ENCODE data around the gene CYBA. TPM values are rescaled to one million over a fixed set of nuclear protein-coding genes. Genes with fewer than 3 reads are reported as not detected.
A peak's percentile ranks its signal among the peaks of the same experiment; 100 is the strongest.

Gene CYBA
- total RNA-seq, 3 donors from 2014 or later: 138 to 194 (median 180) TPM

DNA sequence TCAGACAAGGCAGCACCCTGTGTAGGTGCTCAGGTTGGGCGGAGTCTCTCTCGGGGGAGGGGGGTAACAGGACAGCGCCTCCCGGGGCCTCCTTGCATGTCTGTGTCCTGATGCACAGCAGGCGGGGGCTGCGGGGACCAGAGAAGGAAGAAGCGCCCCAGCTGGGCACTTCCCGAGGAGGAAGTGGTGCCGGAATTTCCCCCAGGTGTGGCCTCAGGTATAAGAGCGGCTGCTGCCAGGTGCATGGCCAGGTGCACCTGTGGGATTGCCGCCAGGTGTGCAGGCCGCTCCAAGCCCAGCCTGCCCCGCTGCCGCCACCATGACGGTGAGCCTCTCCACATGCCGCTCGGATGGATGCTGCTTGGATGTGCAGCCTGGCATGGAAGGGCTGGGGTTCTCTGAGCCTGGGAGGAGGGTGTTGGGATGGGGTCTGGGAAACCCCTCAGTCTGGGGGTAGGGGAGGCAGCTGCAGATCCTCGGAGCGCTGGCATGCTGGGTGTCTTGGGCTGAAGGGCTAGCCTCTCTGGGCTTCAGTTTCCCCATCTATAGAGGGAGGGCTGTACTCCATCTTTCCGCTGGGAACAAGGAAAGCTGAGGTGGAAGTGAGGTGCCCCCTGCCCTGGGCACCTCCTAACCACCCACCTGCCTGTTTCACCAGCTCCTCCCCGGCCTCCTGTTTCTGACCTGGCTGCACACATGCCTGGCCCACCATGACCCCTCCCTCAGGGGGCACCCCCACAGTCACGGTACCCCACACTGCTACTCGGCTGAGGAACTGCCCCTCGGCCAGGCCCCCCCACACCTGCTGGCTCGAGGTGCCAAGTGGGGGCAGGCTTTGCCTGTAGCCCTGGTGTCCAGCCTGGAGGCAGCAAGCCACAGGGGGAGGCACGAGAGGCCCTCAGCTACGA lies 12.3 kb downstream of the CYBA start, which contains the start of gene IL17C:
Gene IL17C (plus strand): TSS at position 250 of the 908 bp plus-strand sequence. CDS start 70 bp downstream, at position 320.
- no peaks in the 10 kb centered on the region for H3K36me3 ChIP-seq
- peaks cover 2 to 45% of the 10 kb centered on the region in 2 donors for H3K27me3 ChIP-seq
- no peak for TF ChIP-seq POLR2A (IDR thresholded peaks at IDR 0.05)

GRCh38 chr16:88636488-88637265 lies 14.2 kb downstream of the CYBA start:
- peaks cover 2 to 45% of the 10 kb centered on the region in 2 donors for H3K27me3 ChIP-seq
- H3K4me1 ChIP-seq: peaks cover 0 to 17% of the 10 kb centered on the region in 2 donors
- H3K27ac ChIP-seq: no peak overlapping the region
- no peak overlapping the region for H3K4me3 ChIP-seq
- no peak for DNase-seq (ENCODE audit: low spot score in 2 of 2)
- H3K36me3 ChIP-seq: no peaks in the 10 kb centered on the region
- no peak for TF ChIP-seq POLR2AphosphoS5 (IDR thresholded peaks at IDR 0.05)
- no peak for TF ChIP-seq POLR2A (IDR thresholded peaks at IDR 0.05)
- TF ChIP-seq, protein P1, sequence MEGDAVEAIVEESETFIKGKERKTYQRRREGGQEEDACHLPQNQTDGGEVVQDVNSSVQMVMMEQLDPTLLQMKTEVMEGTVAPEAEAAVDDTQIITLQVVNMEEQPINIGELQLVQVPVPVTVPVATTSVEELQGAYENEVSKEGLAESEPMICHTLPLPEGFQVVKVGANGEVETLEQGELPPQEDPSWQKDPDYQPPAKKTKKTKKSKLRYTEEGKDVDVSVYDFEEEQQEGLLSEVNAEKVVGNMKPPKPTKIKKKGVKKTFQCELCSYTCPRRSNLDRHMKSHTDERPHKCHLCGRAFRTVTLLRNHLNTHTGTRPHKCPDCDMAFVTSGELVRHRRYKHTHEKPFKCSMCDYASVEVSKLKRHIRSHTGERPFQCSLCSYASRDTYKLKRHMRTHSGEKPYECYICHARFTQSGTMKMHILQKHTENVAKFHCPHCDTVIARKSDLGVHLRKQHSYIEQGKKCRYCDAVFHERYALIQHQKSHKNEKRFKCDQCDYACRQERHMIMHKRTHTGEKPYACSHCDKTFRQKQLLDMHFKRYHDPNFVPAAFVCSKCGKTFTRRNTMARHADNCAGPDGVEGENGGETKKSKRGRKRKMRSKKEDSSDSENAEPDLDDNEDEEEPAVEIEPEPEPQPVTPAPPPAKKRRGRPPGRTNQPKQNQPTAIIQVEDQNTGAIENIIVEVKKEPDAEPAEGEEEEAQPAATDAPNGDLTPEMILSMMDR (IDR thresholded peaks at IDR 0.05): no peak
- intact Hi-C loops (cut with DNase I; ENCODE audit: low total_unique reads): no loop called here
- no peaks in the 10 kb centered on the region for H3K9me3 ChIP-seq

More for the DNA sequence above, 12.3 kb downstream of the CYBA start, which contains the start of gene IL17C:
- intact Hi-C loops (cut with DNase I; ENCODE audit: low total_unique reads): no loop called here
- no peak for DNase-seq (ENCODE audit: low spot score in 2 of 2)
- Histone ChIP-seq H3K9me3 (no peaks in the 10 kb centered on the region), H3K4me3 (peak within 1 kb of the TSS in 1 of 3 donors; percentile 19), H3K4me1 (peaks cover 0 to 17% of the 10 kb centered on the region in 2 donors), H3K27ac (no peak within 1 kb of the TSS)

DNA sequence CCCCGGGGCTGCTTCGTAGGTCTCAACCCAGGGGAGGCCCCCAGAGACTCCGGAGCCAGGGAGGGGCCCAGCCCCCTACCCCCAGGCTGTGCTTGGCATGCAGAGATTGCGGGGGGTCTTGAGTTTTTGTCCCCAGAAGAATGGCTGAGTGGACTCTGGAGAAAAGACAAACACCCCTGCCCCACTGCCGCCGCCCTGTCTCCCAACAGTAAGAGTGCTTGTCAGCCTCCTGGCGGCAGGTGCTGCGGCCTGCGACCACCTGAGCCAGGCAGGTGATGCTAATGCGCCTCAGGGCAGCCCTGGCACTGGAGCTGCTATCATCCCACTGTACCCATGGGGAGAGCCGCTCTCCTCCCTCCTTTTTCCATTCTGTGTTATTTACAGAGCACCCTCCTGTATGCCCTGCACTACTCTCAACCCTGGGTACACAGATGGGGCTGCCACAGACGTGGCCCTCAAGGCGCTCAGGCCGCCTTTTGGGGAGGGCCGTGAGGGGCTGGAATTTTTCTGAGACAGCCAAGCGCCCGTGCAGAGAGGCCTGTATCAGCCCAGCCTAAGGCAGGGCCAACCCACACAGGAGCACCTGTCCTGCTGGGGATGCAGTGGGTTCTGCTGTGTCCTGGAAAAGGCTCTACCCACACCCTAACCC lies 15.1 kb downstream of the CYBA start:
- DNase-seq (ENCODE audit: low spot score in 2 of 2): no peak
- peaks cover 1% of the 10 kb centered on the region for H3K36me3 ChIP-seq
- H3K27me3 ChIP-seq: peaks cover 2 to 41% of the 10 kb centered on the region in 2 donors
- no peaks in the 10 kb centered on the region for H3K9me3 ChIP-seq
- intact Hi-C loops (cut with DNase I; ENCODE audit: low total_unique reads): no loop called here
- TF ChIP-seq, protein P1 (IDR thresholded peaks at IDR 0.05): no peak
- TF ChIP-seq POLR2AphosphoS5 (IDR thresholded peaks at IDR 0.05) (no peak), POLR2A (IDR thresholded peaks at IDR 0.05) (no peak)
- no peak overlapping the region for H3K4me3 ChIP-seq
- peaks cover 0 to 17% of the 10 kb centered on the region in 2 donors for H3K4me1 ChIP-seq
- no peak overlapping the region for H3K27ac ChIP-seq

DNA sequence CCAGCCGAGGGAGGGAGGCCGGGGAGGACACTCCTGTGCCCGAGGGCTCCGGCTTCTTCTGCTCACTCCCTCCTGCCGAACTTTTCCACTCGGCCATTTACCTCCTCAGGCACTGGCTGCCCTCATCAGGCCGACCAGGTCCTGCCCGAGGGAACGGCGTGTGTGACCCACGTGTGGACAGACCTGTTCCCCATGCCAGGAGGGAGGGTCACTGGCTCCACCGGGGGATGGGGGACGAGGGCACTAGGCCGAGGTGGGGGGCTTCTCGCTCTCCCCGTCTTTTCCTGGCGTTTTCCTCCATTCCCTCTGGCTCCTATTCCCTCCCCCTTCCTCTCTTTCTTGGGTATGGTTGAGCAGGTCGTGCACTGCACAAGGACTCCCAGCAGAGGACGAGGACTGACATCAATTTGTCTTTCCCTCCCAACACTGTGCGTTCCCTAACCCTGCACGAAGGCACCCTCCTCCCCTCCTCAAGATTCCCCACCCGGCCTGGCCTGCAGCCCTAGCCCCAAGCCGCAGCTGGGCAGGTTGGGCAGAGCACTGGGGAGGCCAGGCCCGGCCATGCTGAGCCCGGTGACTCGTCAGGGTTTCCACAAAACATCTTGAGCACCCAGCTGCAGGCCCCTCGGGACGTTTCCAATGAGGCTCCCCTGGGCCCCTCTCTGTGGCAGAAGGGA lies 15.7 kb downstream of the CYBA start:
- H3K27ac ChIP-seq: no peak overlapping the region
- peaks cover 0 to 17% of the 10 kb centered on the region in 2 donors for H3K4me1 ChIP-seq
- H3K4me3 ChIP-seq: peak overlapping the region; percentile 29 to 69 (median 44)
- no peak for TF ChIP-seq POLR2A (IDR thresholded peaks at IDR 0.05)
- no peak for TF ChIP-seq POLR2AphosphoS5 (IDR thresholded peaks at IDR 0.05)
- TF ChIP-seq, protein P1 (IDR thresholded peaks at IDR 0.05): no peak
- peaks cover 8% of the 10 kb centered on the region for H3K36me3 ChIP-seq
- no peaks in the 10 kb centered on the region for H3K9me3 ChIP-seq
- intact Hi-C loops (cut with DNase I; ENCODE audit: low total_unique reads): no loop called here
- no peak for DNase-seq (ENCODE audit: low spot score in 2 of 2)
- H3K27me3 ChIP-seq: peaks cover 2 to 34% of the 10 kb centered on the region in 2 donors

Measured in breast epithelium (tissue), 4 donors.